GM06990 (cell line): ENCODE data around the gene SIRPA.

Source experiments
- DNase-seq: peaks from one replicate; pipeline ENCODE4 v3.0.0-alpha.2; 2011; ENCODE audit not compliant: insufficient read length; ENCODE audit errors: extremely low read depth
- H3K27me3 ChIP-seq: replicated peaks from 2 replicates; pipeline ENCODE4 v1.6.0; 2011; ENCODE audit warnings: low read length; ENCODE audit not compliant: control insufficient read depth, insufficient read depth
- H3K36me3 ChIP-seq: 2 replicates; pipeline ENCODE4 v1.5.1; 2011; ENCODE audit warnings: low read length; ENCODE audit not compliant: control insufficient read depth, insufficient read depth
- H3K4me3 ChIP-seq: replicated peaks from 2 replicates; pipeline ENCODE4 v1.5.1; 2011; ENCODE audit warnings: low read depth, mild to moderate bottlenecking, control low read depth, low read length
- CTCF ChIP-seq: IDR thresholded peaks from 2 replicates; pipeline ENCODE4 v1.5.1; 2011; ENCODE audit warnings: low read length, control low read depth, mild to moderate bottlenecking, inconsistent platforms; ENCODE audit not compliant: insufficient read depth, poor library complexity, severe bottlenecking

SIRPA gene

GRCh38 chr20:1951436-1952115, 56.4 kb downstream of the SIRPA start:
- no peak for DNase-seq
- H3K27me3 ChIP-seq, result no peaks in the 10 kb centered on the region
- TF ChIP-seq CTCF, result no peak
- H3K4me3 ChIP-seq, result no peak overlapping the region
- H3K36me3 ChIP-seq, result no peaks in the 10 kb centered on the region

- no peak for DNase-seq
- H3K27me3 ChIP-seq, result no peaks in the 10 kb centered on the region
- no peaks in the 10 kb centered on the region for H3K36me3 ChIP-seq
- no peak overlapping the region for H3K4me3 ChIP-seq
- no peak for TF ChIP-seq CTCF
Observed at GRCh38 chr20:1952737-1953530, 57.7 kb downstream of the SIRPA start.

- no peak for TF ChIP-seq CTCF
- no peaks in the 10 kb centered on the region for H3K27me3 ChIP-seq
- H3K36me3 ChIP-seq, result no peaks in the 10 kb centered on the region
- no peak overlapping the region for H3K4me3 ChIP-seq
- no peak for DNase-seq
Observed at GRCh38 chr20:1953621-1954020, 58.4 kb downstream of the SIRPA start.

- TF ChIP-seq CTCF, result no peak
Observed at GRCh38 chr20:1955217-1955616, 60.0 kb downstream of the SIRPA start.

GRCh38 chr20:1958426-1958825, 63.2 kb downstream of the SIRPA start:
- DNase-seq, result no peak
- Histone ChIP-seq H3K27me3 (peaks cover 1% of the 10 kb centered on the region; the same call in 1 of the 2 replicates), H3K4me3 (no peak overlapping the region), H3K36me3 (no peaks in the 10 kb centered on the region)
- TF ChIP-seq CTCF, result no peak

More at GRCh38 chr20:1955217-1955616, 60.0 kb downstream of the SIRPA start:
- no peaks in the 10 kb centered on the region for H3K27me3 ChIP-seq
- no peaks in the 10 kb centered on the region for H3K36me3 ChIP-seq
- no peak for DNase-seq
- no peak overlapping the region for H3K4me3 ChIP-seq
